Upper lobe of right lung (tissue), 1 donor: ENCODE results near the gene WNT7A. TPM values are rescaled to one million over a fixed set of nuclear protein-coding genes. Genes with fewer than 3 reads are reported as not detected.

ENCODE experiments used
- ATAC-seq: fragments of 200-7000 bp; cut with Tn5 transposase; one replicate; pipeline ENCODE4 v1.9.1; 2020; ENCODE audit warnings: mild to moderate bottlenecking, moderate library complexity
- DNase-seq: peaks from one replicate; pipeline ENCODE4 v3.0.0-alpha.2; 2020
- H3K27ac ChIP-seq: fragments of 200-600 bp; one replicate; pipeline ENCODE4 v1.8.0; 2022
- H3K27me3 ChIP-seq: fragments of 200-600 bp; one replicate; pipeline ENCODE4 v1.8.0; 2022; ENCODE audit warnings: mild to moderate bottlenecking
- H3K36me3 ChIP-seq: fragments of 200-600 bp; one replicate; pipeline ENCODE4 v1.8.0; 2022
- H3K4me1 ChIP-seq: fragments of 200-600 bp; one replicate; pipeline ENCODE4 v1.8.0; 2022
- H3K4me3 ChIP-seq: fragments of 200-600 bp; one replicate; pipeline ENCODE4 v1.8.0; 2022; ENCODE audit warnings: mild to moderate bottlenecking
- H3K9me3 ChIP-seq: fragments of 200-600 bp; one replicate; pipeline ENCODE4 v1.8.0; 2022
- intact Hi-C: fragments of 100-400 bp; cut with DNase I; formaldehyde crosslinking; loops from one replicate; pipeline ENCODE4 v1.11.0; 2022
- total RNA-seq: library from RNA; stranded (reverse); fragmentation: NEBNext Ultra II Directional; extraction: Animal tissue kit (Norgen Biotek cat#: 25700); gene quantifications from one replicate; pipeline ENCODE4 v1.2.1, GENCODE V29; 2021
- TF ChIP-seq, protein P1 (sequence below): fragments of 200-600 bp; IDR thresholded peaks from one replicate; pipeline ENCODE4 v1.8.0; 2022; ENCODE audit warnings: antibody characterized with exemption
- donor health status: DM: no; HTN: yes; CAD: no; lungs with severe emphysema.

Gene WNT7A
- total RNA-seq, 1 donor from 2014 or later, result 6.6 TPM

DNA sequence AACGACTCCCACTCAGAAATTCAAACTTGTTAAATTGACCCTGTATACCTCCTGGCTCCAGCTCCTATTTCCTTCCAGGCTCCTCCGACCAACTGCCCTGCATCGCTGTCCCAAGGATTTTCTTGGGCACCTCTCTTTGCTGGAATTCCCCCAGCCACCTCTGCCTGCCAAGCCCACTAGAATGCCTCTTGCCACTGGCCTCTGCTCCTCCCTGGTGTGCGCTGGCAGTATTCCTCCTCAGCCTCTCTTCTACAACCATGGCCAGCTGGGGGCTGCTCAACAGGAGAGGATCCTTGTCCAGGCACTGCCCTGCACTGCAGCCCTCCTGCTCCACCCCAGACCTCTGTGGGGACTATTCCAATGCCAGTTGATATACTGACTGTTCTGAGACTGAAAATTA is 7.4 kb downstream of the WNT7A start:
- H3K4me1 ChIP-seq, result no peaks in the 10 kb centered on the region
- ATAC-seq (peak; percentile 29), DNase-seq (no peak)
- TF ChIP-seq, protein P1, sequence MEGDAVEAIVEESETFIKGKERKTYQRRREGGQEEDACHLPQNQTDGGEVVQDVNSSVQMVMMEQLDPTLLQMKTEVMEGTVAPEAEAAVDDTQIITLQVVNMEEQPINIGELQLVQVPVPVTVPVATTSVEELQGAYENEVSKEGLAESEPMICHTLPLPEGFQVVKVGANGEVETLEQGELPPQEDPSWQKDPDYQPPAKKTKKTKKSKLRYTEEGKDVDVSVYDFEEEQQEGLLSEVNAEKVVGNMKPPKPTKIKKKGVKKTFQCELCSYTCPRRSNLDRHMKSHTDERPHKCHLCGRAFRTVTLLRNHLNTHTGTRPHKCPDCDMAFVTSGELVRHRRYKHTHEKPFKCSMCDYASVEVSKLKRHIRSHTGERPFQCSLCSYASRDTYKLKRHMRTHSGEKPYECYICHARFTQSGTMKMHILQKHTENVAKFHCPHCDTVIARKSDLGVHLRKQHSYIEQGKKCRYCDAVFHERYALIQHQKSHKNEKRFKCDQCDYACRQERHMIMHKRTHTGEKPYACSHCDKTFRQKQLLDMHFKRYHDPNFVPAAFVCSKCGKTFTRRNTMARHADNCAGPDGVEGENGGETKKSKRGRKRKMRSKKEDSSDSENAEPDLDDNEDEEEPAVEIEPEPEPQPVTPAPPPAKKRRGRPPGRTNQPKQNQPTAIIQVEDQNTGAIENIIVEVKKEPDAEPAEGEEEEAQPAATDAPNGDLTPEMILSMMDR, result no peak
- peaks cover 19% of the 10 kb centered on the region for H3K27me3 ChIP-seq
- no peaks in the 10 kb centered on the region for H3K9me3 ChIP-seq
- intact Hi-C loops, result no loop called here
- H3K36me3 ChIP-seq, result no peaks in the 10 kb centered on the region
- no peak overlapping the region for H3K4me3 ChIP-seq
- no peak overlapping the region for H3K27ac ChIP-seq

DNA sequence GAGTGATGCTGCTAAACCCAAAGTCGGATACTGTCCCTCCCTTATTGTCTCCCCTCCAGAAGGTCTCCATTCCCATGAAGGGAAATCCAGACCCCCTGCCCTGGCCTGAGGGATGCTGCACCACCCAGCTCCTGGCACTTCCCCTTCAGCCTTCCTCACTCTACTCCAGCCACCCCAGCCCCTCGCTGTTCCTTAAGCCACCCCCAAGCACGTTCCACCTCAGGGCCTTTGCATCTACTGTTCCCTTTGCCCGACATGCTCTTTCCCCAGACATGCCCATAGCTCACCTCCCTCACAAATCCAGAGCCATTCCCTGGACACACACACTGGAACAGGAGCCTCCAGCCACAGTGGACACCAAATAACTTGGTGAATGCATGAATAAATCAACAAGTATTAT is 8.1 kb downstream of the WNT7A start:
- TF ChIP-seq, protein P1, result no peak
- peaks cover 13% of the 10 kb centered on the region for H3K27me3 ChIP-seq
- no peak overlapping the region for H3K27ac ChIP-seq
- H3K9me3 ChIP-seq, result no peaks in the 10 kb centered on the region
- no peaks in the 10 kb centered on the region for H3K36me3 ChIP-seq
- no peak for DNase-seq
- no peak overlapping the region for H3K4me3 ChIP-seq
- no peak for ATAC-seq
- intact Hi-C loops, result no loop called here
- H3K4me1 ChIP-seq, result no peaks in the 10 kb centered on the region

DNA sequence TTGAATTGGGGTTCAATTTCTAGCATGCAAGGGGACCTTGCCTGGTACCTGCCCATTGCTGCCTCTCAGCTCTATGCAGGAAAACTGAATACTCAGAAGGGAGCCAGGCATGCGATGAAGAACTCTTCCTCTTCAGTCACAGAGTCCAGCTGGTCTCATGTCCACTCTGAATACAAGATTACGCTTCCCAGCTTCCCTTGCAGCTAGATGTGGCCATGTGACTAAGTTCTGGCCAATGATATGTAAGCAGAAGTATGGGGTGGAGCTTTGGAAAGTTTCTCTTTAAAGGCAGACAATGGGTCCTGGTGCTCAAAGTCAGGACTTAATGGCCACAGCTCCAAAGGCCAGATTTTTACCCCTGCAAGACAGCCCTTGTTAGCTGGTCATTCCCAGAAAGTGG is 9.0 kb downstream of the WNT7A start:
- Histone ChIP-seq H3K4me1 (no peaks in the 10 kb centered on the region), H3K9me3 (no peaks in the 10 kb centered on the region), H3K4me3 (no peak overlapping the region), H3K27ac (no peak overlapping the region), H3K36me3 (no peaks in the 10 kb centered on the region), H3K27me3 (peaks cover 4% of the 10 kb centered on the region)
- intact Hi-C loops, result no loop called here
- ATAC-seq (no peak), DNase-seq (no peak)
- TF ChIP-seq, protein P1, result no peak

DNA sequence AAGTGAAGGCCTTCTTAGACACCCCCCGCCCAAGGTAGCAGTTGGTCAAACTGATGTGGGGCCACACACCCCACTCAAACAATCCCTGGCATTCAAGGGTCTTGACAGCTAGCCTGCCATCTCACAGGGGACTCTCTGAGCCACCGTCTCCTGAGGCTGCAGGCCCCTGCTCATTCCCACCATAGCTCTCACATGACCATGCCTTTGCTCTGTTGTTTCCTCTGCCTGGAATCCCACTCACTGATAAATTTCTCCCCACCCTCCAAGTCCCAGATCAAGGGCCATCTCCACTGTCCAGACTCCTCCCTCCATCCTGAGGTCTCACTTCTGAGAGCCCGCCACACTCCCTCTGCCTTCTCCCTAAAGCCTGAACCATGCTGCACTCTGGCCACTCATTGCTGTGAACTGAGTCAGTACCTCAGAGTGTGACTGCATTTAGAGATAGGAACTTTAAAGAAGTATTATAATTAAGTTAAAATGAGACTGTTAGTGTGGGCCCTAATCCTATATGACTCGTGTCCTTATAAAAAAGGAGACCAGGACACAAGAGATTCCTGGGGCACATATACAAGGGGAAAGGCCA is 10.0 kb downstream of the WNT7A start:
- ATAC-seq, result no peak
- intact Hi-C loops, result no loop called here
- no peak for DNase-seq
- Histone ChIP-seq H3K4me3 (no peak overlapping the region), H3K36me3 (no peaks in the 10 kb centered on the region), H3K27me3 (no peaks in the 10 kb centered on the region), H3K27ac (no peak overlapping the region), H3K4me1 (no peaks in the 10 kb centered on the region), H3K9me3 (no peaks in the 10 kb centered on the region)
- TF ChIP-seq, protein P1, result no peak

DNA sequence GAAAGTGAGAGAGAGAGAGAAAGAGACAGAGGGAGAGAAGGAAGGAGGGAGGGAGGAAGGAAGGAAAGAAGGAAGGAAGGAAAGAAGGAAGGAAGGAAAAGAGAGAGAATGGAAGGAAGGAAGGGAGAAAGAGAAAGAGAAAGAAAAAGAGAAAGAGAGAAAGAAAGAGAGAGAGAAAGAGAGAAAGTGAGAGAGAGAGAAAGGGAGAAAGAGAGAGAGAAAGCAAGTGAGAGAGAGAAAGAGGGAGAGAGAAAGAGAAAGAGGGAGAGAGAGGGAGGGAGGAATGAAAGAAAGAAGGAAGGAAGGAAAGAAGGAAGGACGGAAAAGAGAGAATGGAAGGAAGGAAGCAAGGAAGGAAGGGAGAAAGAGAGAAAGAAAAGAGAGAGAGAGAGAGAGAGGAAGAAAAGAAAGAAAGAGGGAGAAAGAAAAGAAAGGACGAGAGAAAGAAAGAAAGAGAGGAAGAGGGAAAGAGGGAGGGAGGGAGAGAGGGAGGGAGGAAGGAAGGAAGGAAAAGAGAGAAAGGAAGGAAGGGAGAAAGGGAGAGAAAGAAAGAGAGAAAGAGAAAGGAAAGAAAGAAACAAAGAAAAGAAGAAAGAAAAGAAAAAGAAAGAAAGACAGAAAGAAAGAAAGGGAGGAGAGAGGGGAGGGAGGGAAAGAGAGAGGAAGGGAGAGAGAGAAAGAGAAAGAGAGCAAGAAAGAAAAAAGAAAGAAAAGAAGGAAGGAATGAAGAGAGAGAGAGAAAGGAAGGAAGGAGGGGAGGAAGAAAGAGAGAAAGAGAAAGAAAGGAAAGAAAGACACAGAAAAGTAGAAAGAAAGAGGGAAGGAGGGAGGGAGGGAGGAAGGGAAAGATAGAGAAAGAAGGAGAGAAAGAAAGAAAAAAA is 10.8 kb downstream of the WNT7A start:
- Histone ChIP-seq H3K9me3 (no peaks in the 10 kb centered on the region), H3K4me1 (no peaks in the 10 kb centered on the region), H3K27ac (no peak overlapping the region), H3K36me3 (no peaks in the 10 kb centered on the region), H3K27me3 (no peaks in the 10 kb centered on the region), H3K4me3 (no peak overlapping the region)
- intact Hi-C loops, result no loop called here
- ATAC-seq (no peak), DNase-seq (no peak)
- TF ChIP-seq, protein P1, result no peak
